Uterus (tissue), 4 donors: Measurements from ENCODE around the gene PRSS36. TPM values are rescaled to one million over a fixed set of nuclear protein-coding genes. Genes with fewer than 3 reads are reported as not detected.

ENCODE experiments used
- DNase-seq, 2 donors: peaks; one replicate each; pipeline ENCODE4 v3.0.0-alpha.2; 2019 to 2020
- H3K27ac ChIP-seq, 2 donors: fragments of 200-600 bp; sonication (generic); 1 replicate in 1 of 2; 2 replicates in 1 of 2; pipeline ENCODE4 v1.5.1; 2016 to 2018
- H3K27me3 ChIP-seq, 2 donors: fragments of 200-600 bp; sonication (generic); one replicate each; pipeline ENCODE4 v1.5.1; 2018 to 2019; ENCODE audit warnings: control low read depth in 1 of 2
- H3K36me3 ChIP-seq, 2 donors: fragments of 200-600 bp; sonication (generic); one replicate each; pipeline ENCODE4 v1.5.1; 2019; ENCODE audit warnings: control low read depth in 1 of 2
- H3K4me1 ChIP-seq, 2 donors: fragments of 200-600 bp; sonication (generic); one replicate each; pipeline ENCODE4 v1.5.1; 2018 to 2019; ENCODE audit warnings: control low read depth in 1 of 2
- H3K4me3 ChIP-seq, 2 donors: fragments of 200-600 bp; sonication (generic); 1 replicate in 1 of 2; 2 replicates in 1 of 2; pipeline ENCODE4 v1.5.1; 2018 to 2019; ENCODE audit warnings: mild to moderate bottlenecking in 1 of 2
- H3K9me3 ChIP-seq, 2 donors: fragments of 200-600 bp; sonication (generic); one replicate each; pipeline ENCODE4 v1.5.1; 2019; ENCODE audit warnings: control low read depth in 1 of 2
- POLR2A ChIP-seq, 2 donors: fragments of 450-650 bp; IDR thresholded peaks; one replicate each; pipeline ENCODE4 v1.6.1; 2016; ENCODE audit warnings: antibody characterized with exemption in 2 of 2, mild to moderate bottlenecking in 1 of 2, moderate library complexity in 1 of 2
- intact Hi-C: fragments of 100-400 bp; cut with DNase I; formaldehyde crosslinking; loops from one replicate; pipeline ENCODE4 v1.15.1; 2023; ENCODE audit warnings: low total_unique reads
- total RNA-seq, 4 donors: library from RNA; depleted of rRNA in 3 of 4; stranded (reverse); fragments of >200 nt in 3 of 4; gene quantifications; one replicate each; pipeline versions ENCODE4 v1.1.0 to v1.2.4, GENCODE V29; 2014 to 2023
- TF ChIP-seq, protein P1 (sequence below), 4 experiments: fragments of 200-600 bp in 2 of 4; fragments of 450-650 bp in 2 of 4; sonication (generic) in 2 of 4; IDR thresholded peaks; one replicate each; pipeline ENCODE4 v1.5.1; 2016 to 2019; ENCODE audit warnings: antibody characterized with exemption in 4 of 4, mild to moderate bottlenecking in 2 of 4, moderate library complexity in 1 of 4
- donor health status: DM: yes; HTN: yes; CAD: no.

Gene PRSS36
- total RNA-seq, 4 donors from 2014 or later, result 0.48 to 0.76 TPM; not detected in 2

DNA sequence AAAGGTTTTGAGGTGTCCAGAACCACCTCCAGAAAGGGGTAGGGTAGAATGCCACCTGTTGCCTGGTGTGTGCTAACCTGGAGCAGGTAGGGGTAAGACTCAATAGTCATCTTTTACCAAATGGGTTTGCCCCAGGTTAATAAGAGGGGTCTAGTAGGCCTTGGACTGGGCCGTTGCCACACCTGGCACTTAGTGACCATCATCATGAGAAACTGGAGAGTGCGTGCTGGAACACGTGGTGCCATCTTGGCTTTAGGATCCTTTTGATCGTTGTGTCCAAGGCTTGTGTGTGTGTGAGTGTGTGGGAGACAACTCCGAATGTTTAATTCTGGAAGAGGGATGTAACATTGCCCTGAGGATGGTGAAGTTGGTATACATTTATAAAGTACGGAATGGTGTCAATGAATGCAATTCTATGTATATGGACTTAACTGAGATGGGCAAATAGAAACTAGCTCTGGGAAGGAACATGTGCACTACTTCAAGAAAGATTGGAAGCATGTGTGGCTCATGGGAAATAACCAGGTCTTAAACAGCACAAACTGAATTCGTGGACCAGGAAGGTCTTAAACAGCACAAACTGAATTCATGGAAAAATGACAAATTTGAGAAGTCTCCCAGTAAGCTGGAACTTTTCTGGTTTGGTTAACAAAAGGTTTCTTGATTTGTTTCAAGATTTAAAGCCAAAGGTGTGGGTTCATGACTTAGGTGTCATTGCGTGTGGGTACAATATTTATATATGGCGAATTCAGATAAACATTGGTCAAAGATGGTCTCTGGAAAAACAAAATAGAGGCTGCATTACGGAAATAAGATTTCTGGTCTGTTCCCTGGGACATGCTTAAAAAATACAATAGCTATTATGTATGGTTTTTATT lies 37.3 kb upstream of the PRSS36 start:
- no peaks in the 10 kb centered on the region for H3K36me3 ChIP-seq

DNA sequence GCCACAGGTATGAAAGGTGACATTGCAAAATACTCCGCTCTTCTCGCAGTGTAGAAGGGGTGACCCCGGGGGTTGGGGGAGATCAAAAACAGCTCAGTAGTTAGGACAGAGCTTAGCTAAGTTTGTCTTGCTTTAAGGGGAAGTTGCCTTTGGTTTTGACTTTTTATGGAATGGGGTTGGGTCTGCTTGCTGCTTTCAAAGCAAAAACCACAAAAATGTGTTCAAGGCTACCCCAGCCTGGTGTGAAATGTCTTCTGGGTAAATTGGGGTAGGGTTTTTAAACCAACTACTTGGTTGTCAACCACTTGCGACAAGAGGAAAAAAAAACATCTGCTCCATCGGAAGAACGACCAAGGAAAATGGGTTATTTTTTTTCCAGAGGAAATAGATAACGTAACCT lies 36.3 kb upstream of the PRSS36 start:
- Histone ChIP-seq H3K9me3 (no peaks in the 10 kb centered on the region), H3K4me3 (no peak overlapping the region), H3K4me1 (peaks cover 10 to 13% of the 10 kb centered on the region in 2 donors), H3K36me3 (no peaks in the 10 kb centered on the region), H3K27ac (no peak overlapping the region), H3K27me3 (no peaks in the 10 kb centered on the region)
- no peak for DNase-seq
- TF ChIP-seq, protein P1, sequence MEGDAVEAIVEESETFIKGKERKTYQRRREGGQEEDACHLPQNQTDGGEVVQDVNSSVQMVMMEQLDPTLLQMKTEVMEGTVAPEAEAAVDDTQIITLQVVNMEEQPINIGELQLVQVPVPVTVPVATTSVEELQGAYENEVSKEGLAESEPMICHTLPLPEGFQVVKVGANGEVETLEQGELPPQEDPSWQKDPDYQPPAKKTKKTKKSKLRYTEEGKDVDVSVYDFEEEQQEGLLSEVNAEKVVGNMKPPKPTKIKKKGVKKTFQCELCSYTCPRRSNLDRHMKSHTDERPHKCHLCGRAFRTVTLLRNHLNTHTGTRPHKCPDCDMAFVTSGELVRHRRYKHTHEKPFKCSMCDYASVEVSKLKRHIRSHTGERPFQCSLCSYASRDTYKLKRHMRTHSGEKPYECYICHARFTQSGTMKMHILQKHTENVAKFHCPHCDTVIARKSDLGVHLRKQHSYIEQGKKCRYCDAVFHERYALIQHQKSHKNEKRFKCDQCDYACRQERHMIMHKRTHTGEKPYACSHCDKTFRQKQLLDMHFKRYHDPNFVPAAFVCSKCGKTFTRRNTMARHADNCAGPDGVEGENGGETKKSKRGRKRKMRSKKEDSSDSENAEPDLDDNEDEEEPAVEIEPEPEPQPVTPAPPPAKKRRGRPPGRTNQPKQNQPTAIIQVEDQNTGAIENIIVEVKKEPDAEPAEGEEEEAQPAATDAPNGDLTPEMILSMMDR (IDR thresholded peaks at IDR 0.05), result no peak
- TF ChIP-seq POLR2A (IDR thresholded peaks at IDR 0.05), result no peak
- intact Hi-C loops, result no loop called here

More for the DNA sequence above, 37.3 kb upstream of the PRSS36 start:
- Histone ChIP-seq H3K4me1 (peaks cover 7 to 10% of the 10 kb centered on the region in 2 donors), H3K9me3 (no peaks in the 10 kb centered on the region), H3K27ac (no peak overlapping the region), H3K4me3 (no peak overlapping the region), H3K27me3 (no peaks in the 10 kb centered on the region)
- intact Hi-C loops, result no loop called here
- no peak for DNase-seq
- no peak for TF ChIP-seq POLR2A (IDR thresholded peaks at IDR 0.05)
- TF ChIP-seq, protein P1 (IDR thresholded peaks at IDR 0.05), result no peak

DNA sequence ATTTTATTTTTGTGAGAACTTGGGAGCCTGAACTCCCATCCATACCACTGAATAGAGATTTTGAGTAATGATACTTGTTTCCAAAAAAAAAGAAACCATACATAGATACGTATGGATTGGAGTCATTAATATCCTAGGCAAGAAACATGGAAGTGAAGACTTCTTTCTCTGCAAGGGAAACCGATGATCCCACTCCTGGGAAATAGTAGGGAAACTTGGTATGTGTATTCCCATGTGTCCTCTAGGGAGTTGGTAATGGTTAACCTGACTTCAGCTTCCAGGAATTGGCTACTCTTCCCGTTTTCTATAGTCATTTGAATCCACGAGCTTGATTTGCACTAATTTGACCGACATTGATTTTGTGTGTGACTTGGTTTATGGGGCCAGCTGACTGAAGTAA lies 35.5 kb upstream of the PRSS36 start:
- Histone ChIP-seq H3K9me3 (no peaks in the 10 kb centered on the region), H3K4me3 (no peak overlapping the region), H3K27me3 (no peaks in the 10 kb centered on the region), H3K36me3 (no peaks in the 10 kb centered on the region), H3K27ac (no peak overlapping the region), H3K4me1 (peaks cover 10 to 13% of the 10 kb centered on the region in 2 donors)
- no peak for TF ChIP-seq POLR2A (IDR thresholded peaks at IDR 0.05)
- TF ChIP-seq, protein P1 (IDR thresholded peaks at IDR 0.05), result no peak
- intact Hi-C loops, result no loop called here
- DNase-seq, result no peak

DNA sequence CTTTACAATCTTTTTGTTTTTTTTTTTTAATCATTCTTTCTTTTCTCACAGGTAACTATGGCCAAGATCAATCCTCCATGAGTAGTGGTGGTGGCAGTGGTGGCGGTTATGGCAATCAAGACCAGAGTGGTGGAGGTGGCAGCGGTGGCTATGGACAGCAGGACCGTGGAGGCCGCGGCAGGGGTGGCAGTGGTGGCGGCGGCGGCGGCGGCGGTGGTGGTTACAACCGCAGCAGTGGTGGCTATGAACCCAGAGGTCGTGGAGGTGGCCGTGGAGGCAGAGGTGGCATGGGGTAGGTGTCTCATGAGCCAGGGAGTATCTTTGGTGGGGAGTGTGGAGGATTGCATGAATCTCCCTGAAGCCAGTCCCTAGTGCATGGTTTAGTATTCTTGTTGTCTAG lies 35.0 kb upstream of the PRSS36 start:
- no peaks in the 10 kb centered on the region for H3K9me3 ChIP-seq
- intact Hi-C loops, result no loop called here
- DNase-seq, result no peak
- TF ChIP-seq, protein P1 (IDR thresholded peaks at IDR 0.05), result no peak
- no peak for TF ChIP-seq POLR2A (IDR thresholded peaks at IDR 0.05)
- peaks cover 10 to 13% of the 10 kb centered on the region in 2 donors for H3K4me1 ChIP-seq
- no peak overlapping the region for H3K4me3 ChIP-seq
- no peaks in the 10 kb centered on the region for H3K36me3 ChIP-seq
- H3K27me3 ChIP-seq, result no peaks in the 10 kb centered on the region
- H3K27ac ChIP-seq, result no peak overlapping the region
